GM18507 (cell line): Measurements from ENCODE around the gene TRAF3IP3.
A peak's percentile ranks its signal among the peaks of the same experiment; 100 is the strongest.

Experiments
- DNase-seq: peaks from one replicate; pipeline ENCODE4 v3.0.0; 2011; ENCODE audit warnings: low read depth; ENCODE audit not compliant: insufficient read length; ENCODE audit errors: extremely low spot score
- FAIRE-seq: peaks from 2 replicates; lab custom pipeline; 2011; peaks lifted over from hg19 to GRCh38; lab: Jason Lieb, UNC

The TRAF3IP3 gene

GRCh38 chr1:209815931-209816341 lies 60.1 kb downstream of the TRAF3IP3 start:
- DNase-seq: no peak
- no peak for FAIRE-seq

- FAIRE-seq: no peak
- no peak for DNase-seq
These were observed 61.1 kb downstream of the TRAF3IP3 start for GRCh38 chr1:209816923-209817322.

GRCh38 chr1:209817691-209818090 lies 61.8 kb downstream of the TRAF3IP3 start:
- DNase-seq: no peak
- FAIRE-seq: no peak

GRCh38 chr1:209819058-209819457 lies 63.2 kb downstream of the TRAF3IP3 start:
- no peak for FAIRE-seq
- DNase-seq: no peak

GRCh38 chr1:209820986-209821385 lies 65.1 kb downstream of the TRAF3IP3 start:
- DNase-seq (no peak), FAIRE-seq (no peak)

GRCh38 chr1:209822706-209823105 lies 66.9 kb downstream of the TRAF3IP3 start:
- DNase-seq: no peak
- FAIRE-seq: no peak

GRCh38 chr1:209823143-209824041 lies 67.5 kb downstream of the TRAF3IP3 start:
- peak; percentile 12 for DNase-seq
- peak; percentile 67 for FAIRE-seq

GRCh38 chr1:209825591-209826434 lies 70.0 kb downstream of the TRAF3IP3 start:
- no peak for FAIRE-seq
- no peak for DNase-seq

GRCh38 chr1:209827384-209828262 lies 71.8 kb downstream of the TRAF3IP3 start, which contains the start of gene UTP25:
Gene UTP25, plus strand, starts transcription at chr1:209827972. Its CDS starts 92 bp downstream, at chr1:209828064.
- FAIRE-seq (peak; percentile 98), DNase-seq (peak; percentile 77)

- FAIRE-seq (no peak), DNase-seq (no peak)
These were observed 73.9 kb downstream of the TRAF3IP3 start for GRCh38 chr1:209829716-209830115.

GRCh38 chr1:209830722-209831121 lies 74.9 kb downstream of the TRAF3IP3 start:
- no peak for DNase-seq
- no peak for FAIRE-seq

GRCh38 chr1:209831615-209832014 lies 75.8 kb downstream of the TRAF3IP3 start:
- DNase-seq (no peak), FAIRE-seq (no peak)
